Measurements from ENCODE around the gene DNAH2. TPM values are rescaled to one million over a fixed set of nuclear protein-coding genes. Genes with fewer than 3 reads are reported as not detected.
A peak's percentile ranks its signal among the peaks of the same experiment; 100 is the strongest.
"Not testable (repeated sequence)": the region's sequence is repeated elsewhere in the genome, so short reads cannot be mapped to it uniquely, and the experiment has no call there.

DNAH2 gene
- total RNA-seq, 1 donor from 2014 or later = 0.16 TPM

- intact Hi-C loops (cut with DNase I) = no loop called here
Observed at GRCh38 chr17:7806587-7806986, 89.0 kb downstream of the DNAH2 start.

GRCh38 chr17:7807206-7807605, 89.7 kb downstream of the DNAH2 start:
- intact Hi-C loops (cut with DNase I) = no loop called here
- DNase-seq (ENCODE audit: low spot score) = peak; percentile 65

More at GRCh38 chr17:7806587-7806986, 89.0 kb downstream of the DNAH2 start:
- DNase-seq (ENCODE audit: low spot score) = peak; percentile 36

- DNase-seq (ENCODE audit: low spot score) = peak; percentile 14
- intact Hi-C loops (cut with DNase I) = no loop called here
Observed at GRCh38 chr17:7809086-7809790, 91.7 kb downstream of the DNAH2 start.

- DNase-seq (ENCODE audit: low spot score); intact Hi-C loops (cut with DNase I): not testable (repeated sequence)
Observed at GRCh38 chr17:7809791-7810343, 92.3 kb downstream of the DNAH2 start.

GRCh38 chr17:7811251-7811650, 93.7 kb downstream of the DNAH2 start:
- intact Hi-C loops (cut with DNase I) = no loop called here
- no peak for DNase-seq (ENCODE audit: low spot score)

- peak; percentile 10 for DNase-seq (ENCODE audit: low spot score)
- intact Hi-C loops (cut with DNase I) = no loop called here
Observed at GRCh38 chr17:7814969-7815368, 97.4 kb downstream of the DNAH2 start.

GRCh38 chr17:7816926-7817642, 99.5 kb downstream of the DNAH2 start:
- intact Hi-C loops (cut with DNase I) = no loop called here
- DNase-seq (ENCODE audit: low spot score) = no peak

- intact Hi-C loops (cut with DNase I) = no loop called here
- no peak for DNase-seq (ENCODE audit: low spot score)
Observed at GRCh38 chr17:7817643-7817964, 100.1 kb downstream of the DNAH2 start.

- DNase-seq (ENCODE audit: low spot score) = no peak
- intact Hi-C loops (cut with DNase I) = no loop called here
Observed at GRCh38 chr17:7818026-7818425, 100.5 kb downstream of the DNAH2 start.

- intact Hi-C loops (cut with DNase I) = no loop called here
- DNase-seq (ENCODE audit: low spot score) = no peak
Observed at GRCh38 chr17:7818746-7819645, 101.5 kb downstream of the DNAH2 start.

- intact Hi-C loops (cut with DNase I) = loop anchor here (5.0 kb wide), 2 partner anchors 78 to 172 kb away; no protein-coding TSS in a partner anchor
- no peak for DNase-seq (ENCODE audit: low spot score)
Observed at GRCh38 chr17:7820231-7820630, 102.7 kb downstream of the DNAH2 start.

GRCh38 chr17:7822126-7822525, 104.6 kb downstream of the DNAH2 start:
- no peak for DNase-seq (ENCODE audit: low spot score)
- intact Hi-C loops (cut with DNase I) = loop anchor here (2.0 to 5.0 kb wide), 3 partner anchors 29 to 170 kb away; no protein-coding TSS in a partner anchor

- intact Hi-C loops (cut with DNase I) = loop anchor here (2.0 to 5.0 kb wide), 4 partner anchors 27 to 169 kb away; no protein-coding TSS in a partner anchor
- no peak for DNase-seq (ENCODE audit: low spot score)
Observed at GRCh38 chr17:7823581-7824001, 106.0 kb downstream of the DNAH2 start.

- DNase-seq (ENCODE audit: low spot score) = no peak
Observed at GRCh38 chr17:7824021-7824924, 106.7 kb downstream of the DNAH2 start.

GRCh38 chr17:7825206-7825990, 107.9 kb downstream of the DNAH2 start:
- intact Hi-C loops (cut with DNase I) = loop anchor here (2.0 kb wide), 1 partner anchor 67 kb away; no protein-coding TSS in a partner anchor
- no peak for DNase-seq (ENCODE audit: low spot score)

More at GRCh38 chr17:7824021-7824924, 106.7 kb downstream of the DNAH2 start:
- intact Hi-C loops (cut with DNase I) = loop anchor here (2.0 to 5.0 kb wide), 3 partner anchors 69 to 168 kb away; no protein-coding TSS in a partner anchor

- intact Hi-C loops (cut with DNase I) = no loop called here
- DNase-seq (ENCODE audit: low spot score) = no peak
Observed at GRCh38 chr17:7830616-7831015, 113.1 kb downstream of the DNAH2 start.

GRCh38 chr17:7831233-7831632, 113.7 kb downstream of the DNAH2 start:
- intact Hi-C loops (cut with DNase I) = no loop called here
- DNase-seq (ENCODE audit: low spot score) = no peak

GRCh38 chr17:7832431-7832830, 114.9 kb downstream of the DNAH2 start:
- intact Hi-C loops (cut with DNase I) = no loop called here
- DNase-seq (ENCODE audit: low spot score) = no peak

All from cardiac septum (tissue), 1 donor.